ENCODE results near the gene FCN1. TPM values are rescaled to one million over a fixed set of nuclear protein-coding genes. Genes with fewer than 3 reads are reported as not detected.

The FCN1 gene
- total and polyA plus RNA-seq, 2 of the 8 experiments (the other 6 are each of a cell fraction or from before 2014, with no cell fraction given) = not detected

DNA sequence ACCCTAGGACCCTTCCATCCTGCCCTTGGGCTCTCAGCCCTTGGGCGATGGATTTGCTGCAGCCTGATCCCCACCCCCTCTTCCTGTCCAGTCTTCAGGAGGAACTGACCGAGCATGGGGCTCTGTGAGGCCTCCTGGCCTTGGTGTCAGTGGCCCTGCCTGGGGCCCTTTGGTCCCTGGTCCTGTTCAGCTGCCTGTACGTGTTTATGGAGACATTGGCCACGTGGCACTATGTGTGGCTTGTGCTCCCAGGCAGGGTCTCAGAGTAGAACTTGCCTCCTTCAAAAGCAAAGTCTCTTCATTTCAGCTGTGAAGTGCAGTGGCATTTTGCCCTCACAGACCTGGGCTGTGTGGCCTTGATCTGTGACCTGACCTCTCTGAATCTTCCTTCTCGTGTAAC lies 26.0 kb downstream of the FCN1 start (continued):
- no peak for TF ChIP-seq FOSL1 (IDR thresholded peaks at IDR 0.05; ENCODE audit: insufficient read depth, low read depth, low read length)
- no peak for TF ChIP-seq JUN (IDR thresholded peaks at IDR 0.05; ENCODE audit: low read depth, low read length)
- TF ChIP-seq KDM4A (IDR thresholded peaks at IDR 0.05; ENCODE audit: low read depth, low read length, severe bottlenecking) = no peak

All from H1 (cell line).